IMR-90 (cell line): Measurements from ENCODE around the gene NPDC1.

Experiments used
- CEBPB ChIP-seq: IDR thresholded peaks from 2 replicates; pipeline ENCODE4 v1.6.1; 2012; ENCODE audit warnings: low read depth, low read length, improper control_type of control experiment
- CTCF ChIP-seq: conservative IDR thresholded peaks from 2 replicates; pipeline ENCODE4 v1.5.1; 2012; ENCODE audit warnings: mild to moderate bottlenecking, low read depth, low read length, improper control_type of control experiment

GRCh38 chr9:137030538-137031527 is 15.1 kb downstream of the NPDC1 start:
- TF ChIP-seq CTCF (no peak), CEBPB (no peak)
